Measurements from ENCODE around the gene TRIM41. TPM values are rescaled to one million over a fixed set of nuclear protein-coding genes. Genes with fewer than 3 reads are reported as not detected.

The TRIM41 gene
- total and polyA plus RNA-seq, 9 of the 15 experiments (the other 6 are each of a cell fraction or from before 2014, with no cell fraction given): 1.8 to 47.6 (median 20.9) TPM

GRCh38 chr5:181191526-181192336 lies 31.4 kb upstream of the TRIM41 start (continued):
- TF ChIP-seq GMEB1 (CRISPR knock-in tag; IDR thresholded peaks at IDR 0.05): peak; percentile 85
- no peak for TF ChIP-seq CBX8 (IDR thresholded peaks at IDR 0.05; ENCODE audit: borderline replicate concordance, extremely low read depth, low read depth, low read length, poor library complexity, severe bottlenecking)
- TF ChIP-seq RAD21 (CRISPR knock-in tag; conservative IDR thresholded peaks at IDR 0.05 in 1 of 2, IDR thresholded peaks at IDR 0.05 in 1 of 2): peak in 1 of 2 experiments; percentile 17; a peak in 2 of 4 replicates
- TF ChIP-seq TGIF2 (CRISPR knock-in tag; IDR thresholded peaks at IDR 0.05): no peak
- TF ChIP-seq ZNF778 (CRISPR knock-in tag; IDR thresholded peaks at IDR 0.05): no peak
- TF ChIP-seq, protein P1, sequence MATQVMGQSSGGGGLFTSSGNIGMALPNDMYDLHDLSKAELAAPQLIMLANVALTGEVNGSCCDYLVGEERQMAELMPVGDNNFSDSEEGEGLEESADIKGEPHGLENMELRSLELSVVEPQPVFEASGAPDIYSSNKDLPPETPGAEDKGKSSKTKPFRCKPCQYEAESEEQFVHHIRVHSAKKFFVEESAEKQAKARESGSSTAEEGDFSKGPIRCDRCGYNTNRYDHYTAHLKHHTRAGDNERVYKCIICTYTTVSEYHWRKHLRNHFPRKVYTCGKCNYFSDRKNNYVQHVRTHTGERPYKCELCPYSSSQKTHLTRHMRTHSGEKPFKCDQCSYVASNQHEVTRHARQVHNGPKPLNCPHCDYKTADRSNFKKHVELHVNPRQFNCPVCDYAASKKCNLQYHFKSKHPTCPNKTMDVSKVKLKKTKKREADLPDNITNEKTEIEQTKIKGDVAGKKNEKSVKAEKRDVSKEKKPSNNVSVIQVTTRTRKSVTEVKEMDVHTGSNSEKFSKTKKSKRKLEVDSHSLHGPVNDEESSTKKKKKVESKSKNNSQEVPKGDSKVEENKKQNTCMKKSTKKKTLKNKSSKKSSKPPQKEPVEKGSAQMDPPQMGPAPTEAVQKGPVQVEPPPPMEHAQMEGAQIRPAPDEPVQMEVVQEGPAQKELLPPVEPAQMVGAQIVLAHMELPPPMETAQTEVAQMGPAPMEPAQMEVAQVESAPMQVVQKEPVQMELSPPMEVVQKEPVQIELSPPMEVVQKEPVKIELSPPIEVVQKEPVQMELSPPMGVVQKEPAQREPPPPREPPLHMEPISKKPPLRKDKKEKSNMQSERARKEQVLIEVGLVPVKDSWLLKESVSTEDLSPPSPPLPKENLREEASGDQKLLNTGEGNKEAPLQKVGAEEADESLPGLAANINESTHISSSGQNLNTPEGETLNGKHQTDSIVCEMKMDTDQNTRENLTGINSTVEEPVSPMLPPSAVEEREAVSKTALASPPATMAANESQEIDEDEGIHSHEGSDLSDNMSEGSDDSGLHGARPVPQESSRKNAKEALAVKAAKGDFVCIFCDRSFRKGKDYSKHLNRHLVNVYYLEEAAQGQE (IDR thresholded peaks at IDR 0.05; ENCODE audit: borderline replicate concordance): peak; percentile 15; the same call in 1 of the 2 replicates
- TF ChIP-seq, protein P1 (CRISPR knock-in tag; IDR thresholded peaks at IDR 0.05; ENCODE audit: low read depth): peak; percentile 20; the same call in 1 of the 2 replicates
- peak; percentile 22 for TF ChIP-seq PCBP1 (IDR thresholded peaks at IDR 0.05; ENCODE audit: low read depth, low read length, poor library complexity, severe bottlenecking)
- TF ChIP-seq RFX5 (IDR thresholded peaks at IDR 0.05; ENCODE audit: low read depth, low read length): peak; percentile 61; the same call in 1 of the 2 replicates
- no peak for TF ChIP-seq SLC30A9 (CRISPR knock-in tag; IDR thresholded peaks at IDR 0.05)
- peak in 1 of 2 experiments; percentile 62; a peak in 1 of 4 replicates for TF ChIP-seq TRIM24 (IDR thresholded peaks at IDR 0.05)
- peak; percentile 54 for TF ChIP-seq SUPT5H (IDR thresholded peaks at IDR 0.05)
- TF ChIP-seq EP300 (IDR thresholded peaks at IDR 0.05; ENCODE audit: low read length): peak; percentile 66
- TF ChIP-seq DNMT1 (IDR thresholded peaks at IDR 0.05): no peak
- no peak for TF ChIP-seq MXD1 (CRISPR knock-in tag; IDR thresholded peaks at IDR 0.05; ENCODE audit: borderline replicate concordance, poor library complexity, severe bottlenecking)
- TF ChIP-seq TARDBP (IDR thresholded peaks at IDR 0.05): peak; percentile 86
- TF ChIP-seq ZEB2 (IDR thresholded peaks at IDR 0.05): no peak
- peak; percentile 46; the same call in 1 of the 2 replicates for TF ChIP-seq CHD2 (IDR thresholded peaks at IDR 0.05; ENCODE audit: low read depth, low read length)

Data from K562 (cell line).